ENCODE results near the gene METTL26. TPM values are rescaled to one million over a fixed set of nuclear protein-coding genes. Genes with fewer than 3 reads are reported as not detected.

METTL26 gene
- total RNA-seq, 4 donors from 2014 or later: 32.6 to 91.8 (median 86.7) TPM

- H3K36me3 ChIP-seq: peaks cover 0 to 9% (median 0%) of the 10 kb centered on the region in 4 donors
- H3K27ac ChIP-seq: peak overlapping the region; percentile 91 to 96 (median 95)
- intact Hi-C loops (cut with DNase I; ENCODE audit: low total_unique reads): no loop called here
- H3K4me3 ChIP-seq: peak overlapping the region; percentile 25 to 81 (median 49)
- H3K4me1 ChIP-seq: peaks cover 45 to 83% (median 64%) of the 10 kb centered on the region in 4 donors
- H3K9me3 ChIP-seq: no peaks in the 10 kb centered on the region
- DNase-seq: peak; percentile 74
- TF ChIP-seq CTCF (IDR thresholded peaks at IDR 0.05): no peak
- TF ChIP-seq EP300 (IDR thresholded peaks at IDR 0.05; ENCODE audit: low read depth): no peak
- peak; percentile 5 for TF ChIP-seq POLR2A (IDR thresholded peaks at IDR 0.05)
- 29% methylated on average over 35 of the region's 52 CpGs; no CpG with 5 or more reads in 1 of the 2 donors for WGBS, 2 donors (ENCODE audit: low coverage in 1 of 2)
- in situ Hi-C loops (cut with MboI; ENCODE audit: low pct_ligation_motif_present in 1 of 4, low pct_unique_long_range_greater_than_20kb in 1 of 4, low sequenced_read_pairs in 3 of 4): no loop called here
- no peaks in the 10 kb centered on the region for H3K27me3 ChIP-seq
Measured at GRCh38 chr16:678858-679813, 43.0 kb upstream of the METTL26 start.

DNA sequence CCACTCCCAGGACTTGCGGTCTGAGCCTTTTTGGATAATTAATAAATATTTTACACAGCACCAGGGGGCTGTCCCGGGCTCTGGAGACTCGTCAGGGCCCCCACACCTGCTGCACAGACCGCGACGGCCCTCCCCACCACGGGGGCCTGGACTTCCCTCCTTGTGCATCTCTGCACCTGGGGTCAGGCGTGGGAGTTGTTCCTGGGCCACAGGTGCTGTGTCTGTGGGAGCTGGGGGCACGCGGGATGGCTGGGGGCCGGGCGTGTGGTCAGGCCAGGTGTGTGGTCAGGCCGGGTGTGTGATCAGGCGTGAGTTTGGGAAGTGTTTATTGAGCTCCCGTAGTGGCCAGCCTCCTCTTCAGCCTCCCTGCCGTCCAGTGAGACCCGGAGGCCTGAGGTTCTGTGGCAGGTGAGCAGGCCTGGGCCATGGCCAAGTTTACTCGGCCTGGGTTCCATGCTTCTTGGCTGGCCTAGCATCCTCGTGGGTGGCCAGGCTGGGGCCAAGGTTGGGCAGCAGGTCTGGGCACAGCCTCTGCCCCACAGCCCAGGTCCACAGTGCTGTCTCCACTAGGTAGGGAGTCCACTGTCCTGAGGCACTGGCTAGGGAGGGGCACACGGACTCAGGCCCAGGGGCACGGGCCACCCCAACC lies 42.2 kb upstream of the METTL26 start:
- H3K27ac ChIP-seq: peak overlapping the region in 2 of 4 donors; percentile 95 to 96
- in situ Hi-C loops (cut with MboI; ENCODE audit: low pct_ligation_motif_present in 1 of 4, low pct_unique_long_range_greater_than_20kb in 1 of 4, low sequenced_read_pairs in 3 of 4) (no loop called here), intact Hi-C loops (cut with DNase I; ENCODE audit: low total_unique reads) (no loop called here)
- peaks cover 42 to 78% (median 59%) of the 10 kb centered on the region in 4 donors for H3K4me1 ChIP-seq
- H3K27me3 ChIP-seq: no peaks in the 10 kb centered on the region
- TF ChIP-seq EP300 (IDR thresholded peaks at IDR 0.05; ENCODE audit: low read depth): no peak
- no peak for TF ChIP-seq CTCF (IDR thresholded peaks at IDR 0.05)
- no peak for TF ChIP-seq POLR2A (IDR thresholded peaks at IDR 0.05)
- TF ChIP-seq POLR2AphosphoS5 (IDR thresholded peaks at IDR 0.05): no peak
- DNase-seq: no peak
- no peak overlapping the region for H3K4me3 ChIP-seq
- 77% methylated on average over 19 of the region's 21 CpGs; no CpG with 5 or more reads in 1 of the 2 donors for WGBS, 2 donors (ENCODE audit: low coverage in 1 of 2)
- no peaks in the 10 kb centered on the region for H3K9me3 ChIP-seq
- peaks cover 0 to 9% (median 0%) of the 10 kb centered on the region in 4 donors for H3K36me3 ChIP-seq

DNA sequence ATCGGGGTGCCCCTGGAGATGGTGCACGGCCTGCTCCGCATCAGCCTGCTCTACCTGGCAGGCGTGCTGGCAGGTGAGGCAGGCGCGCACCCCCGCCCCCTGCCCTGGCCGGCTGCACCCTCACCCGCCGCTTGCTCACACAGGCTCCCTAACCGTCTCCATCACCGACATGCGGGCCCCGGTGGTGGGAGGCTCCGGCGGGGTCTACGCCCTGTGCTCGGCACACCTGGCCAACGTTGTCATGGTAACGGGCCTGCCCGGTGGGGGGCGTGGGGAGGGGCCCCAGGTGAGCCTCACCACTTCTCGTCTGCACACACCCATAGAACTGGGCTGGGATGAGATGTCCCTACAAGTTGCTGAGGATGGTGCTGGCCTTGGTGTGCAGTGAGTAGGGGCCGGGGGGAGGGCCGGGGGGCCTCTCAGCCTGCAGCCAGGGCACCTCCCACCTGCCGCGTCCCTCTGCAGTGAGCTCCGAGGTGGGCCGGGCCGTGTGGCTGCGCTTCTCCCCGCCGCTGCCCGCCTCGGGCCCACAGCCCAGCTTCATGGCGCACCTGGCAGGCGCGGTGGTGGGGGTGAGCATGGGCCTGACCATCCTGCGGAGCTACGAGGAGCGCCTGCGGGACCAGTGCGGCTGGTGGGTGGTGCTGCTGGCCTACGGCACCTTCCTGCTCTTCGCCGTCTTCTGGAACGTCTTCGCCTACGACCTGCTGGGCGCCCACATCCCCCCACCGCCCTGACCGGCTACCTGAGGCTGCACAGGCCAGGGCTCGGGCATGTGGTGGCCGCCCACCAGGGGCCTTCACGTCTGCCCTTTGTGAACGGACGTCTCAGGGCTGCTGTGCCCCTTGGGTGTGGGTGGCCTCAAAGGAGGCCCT lies 41.4 kb upstream of the METTL26 start:
- peaks cover 34 to 70% (median 53%) of the 10 kb centered on the region in 4 donors for H3K4me1 ChIP-seq
- in situ Hi-C loops (cut with MboI; ENCODE audit: low pct_ligation_motif_present in 1 of 4, low pct_unique_long_range_greater_than_20kb in 1 of 4, low sequenced_read_pairs in 3 of 4): no loop called here

More for the DNA sequence above, 41.4 kb upstream of the METTL26 start:
- no peak for TF ChIP-seq POLR2AphosphoS5 (IDR thresholded peaks at IDR 0.05)
- TF ChIP-seq POLR2A (IDR thresholded peaks at IDR 0.05): no peak
- no peak for TF ChIP-seq CTCF (IDR thresholded peaks at IDR 0.05)
- TF ChIP-seq EP300 (IDR thresholded peaks at IDR 0.05; ENCODE audit: low read depth): no peak
- H3K27me3 ChIP-seq: no peaks in the 10 kb centered on the region
- 71% methylated on average over 31 of the region's 57 CpGs; no CpG with 5 or more reads in 1 of the 2 donors for WGBS, 2 donors (ENCODE audit: low coverage in 1 of 2)
- H3K36me3 ChIP-seq: peaks cover 0 to 9% (median 0%) of the 10 kb centered on the region in 4 donors
- DNase-seq: no peak
- intact Hi-C loops (cut with DNase I; ENCODE audit: low total_unique reads): no loop called here
- H3K9me3 ChIP-seq: no peaks in the 10 kb centered on the region
- H3K27ac ChIP-seq: peak overlapping the region in 3 of 4 donors; percentile 27 to 69 (median 40)
- no peak overlapping the region for H3K4me3 ChIP-seq

All from transverse colon (tissue), 4 donors.